ENCODE measurements around the gene GDI2. TPM values are rescaled to one million over a fixed set of nuclear protein-coding genes. Genes with fewer than 3 reads are reported as not detected.
"Not testable (repeated sequence)": the region's sequence is repeated elsewhere in the genome, so short reads cannot be mapped to it uniquely, and the experiment has no call there.

GDI2 gene
- total RNA-seq, 1 donor from 2014 or later, result 411 TPM

DNA sequence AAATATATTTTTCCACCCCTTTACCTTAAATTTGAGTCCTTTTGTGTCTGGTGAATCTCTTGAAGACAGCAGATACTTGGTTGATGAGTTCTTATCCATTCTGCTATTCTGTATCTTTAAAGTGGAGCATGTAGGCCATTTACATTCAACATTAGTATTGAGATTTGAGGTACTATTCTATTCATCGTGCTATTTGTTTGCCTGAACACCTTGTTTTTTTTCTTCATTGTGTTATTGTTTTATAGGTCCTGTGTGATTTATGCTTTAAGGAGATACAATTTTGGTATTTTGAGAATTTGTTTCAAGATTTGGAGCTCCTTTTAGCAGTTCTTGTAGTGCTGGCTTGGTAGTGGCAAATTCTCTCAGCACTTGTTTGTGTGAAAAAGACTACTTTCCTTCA lies 29.9 kb downstream of the GDI2 start:
- DNase-seq (ENCODE audit: low read depth), result no peak

DNA sequence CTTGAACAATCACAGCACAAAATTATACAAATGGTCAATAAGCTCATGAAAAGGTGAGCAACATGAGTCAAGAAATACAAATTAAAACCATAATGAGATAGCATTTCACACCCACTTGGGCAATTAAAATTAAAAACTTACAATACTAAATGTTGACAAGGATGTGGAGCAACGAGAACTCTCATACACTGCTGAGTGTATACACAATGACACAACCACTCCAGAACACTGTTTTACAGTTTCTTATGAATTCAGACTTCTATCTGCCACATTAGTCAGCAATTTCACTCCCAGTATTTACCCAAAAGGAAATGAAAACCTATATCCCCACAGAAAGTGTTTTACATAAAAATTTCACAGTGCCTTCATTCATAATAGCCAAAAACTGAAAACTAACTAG lies 31.1 kb downstream of the GDI2 start:
- DNase-seq (ENCODE audit: low read depth), result no peak

DNA sequence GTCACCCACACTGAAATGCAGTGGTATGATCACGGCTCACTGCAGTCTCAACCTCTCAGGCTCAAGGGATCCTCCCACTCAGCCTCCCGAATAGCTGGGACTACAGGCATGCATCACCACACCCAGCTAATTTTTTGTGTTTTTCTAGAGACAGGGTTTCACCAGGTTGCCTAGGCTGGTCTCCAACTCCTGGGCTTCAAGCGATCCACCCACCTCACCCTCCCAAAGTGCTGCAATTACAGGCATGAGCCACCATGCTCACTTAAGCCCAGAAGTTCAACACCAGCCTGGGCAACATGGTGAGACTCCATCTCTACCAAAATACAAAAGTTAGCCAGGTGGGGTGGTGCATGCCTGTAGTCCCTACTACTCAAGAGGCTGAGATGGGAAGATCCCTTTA lies 33.5 kb downstream of the GDI2 start:
- DNase-seq (ENCODE audit: low read depth), result no peak

- DNase-seq (ENCODE audit: low read depth), result not testable (repeated sequence)
Measured at GRCh38 chr10:5777758-5778157, 35.5 kb downstream of the GDI2 start.

- peak; percentile 71 for DNase-seq (ENCODE audit: low read depth)
Measured at GRCh38 chr10:5776881-5777197, 36.4 kb downstream of the GDI2 start.

GRCh38 chr10:5776136-5776880 lies 36.9 kb downstream of the GDI2 start:
- DNase-seq (ENCODE audit: low read depth), result no peak

DNA sequence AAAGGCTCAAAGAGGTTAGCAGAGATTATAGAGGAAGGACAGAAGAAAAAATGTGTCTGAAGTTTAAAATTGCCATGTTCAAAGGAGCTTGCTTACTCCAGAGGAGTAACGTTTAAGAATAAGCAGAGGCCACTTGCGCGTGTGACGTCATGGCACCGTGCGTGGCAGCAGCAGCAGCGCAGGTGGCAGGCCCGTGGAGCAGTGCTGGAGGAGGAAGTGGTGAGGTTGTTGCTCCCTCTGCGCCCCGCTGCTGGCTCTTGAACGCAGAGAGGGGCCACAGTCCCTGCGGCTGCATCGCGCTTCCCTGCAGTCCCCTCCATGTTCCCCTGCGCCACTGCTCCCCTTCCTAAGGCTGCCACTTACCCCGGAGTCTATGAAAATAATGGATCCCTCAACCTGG lies 37.5 kb downstream of the GDI2 start:
- no peak for DNase-seq (ENCODE audit: low read depth)

DNA sequence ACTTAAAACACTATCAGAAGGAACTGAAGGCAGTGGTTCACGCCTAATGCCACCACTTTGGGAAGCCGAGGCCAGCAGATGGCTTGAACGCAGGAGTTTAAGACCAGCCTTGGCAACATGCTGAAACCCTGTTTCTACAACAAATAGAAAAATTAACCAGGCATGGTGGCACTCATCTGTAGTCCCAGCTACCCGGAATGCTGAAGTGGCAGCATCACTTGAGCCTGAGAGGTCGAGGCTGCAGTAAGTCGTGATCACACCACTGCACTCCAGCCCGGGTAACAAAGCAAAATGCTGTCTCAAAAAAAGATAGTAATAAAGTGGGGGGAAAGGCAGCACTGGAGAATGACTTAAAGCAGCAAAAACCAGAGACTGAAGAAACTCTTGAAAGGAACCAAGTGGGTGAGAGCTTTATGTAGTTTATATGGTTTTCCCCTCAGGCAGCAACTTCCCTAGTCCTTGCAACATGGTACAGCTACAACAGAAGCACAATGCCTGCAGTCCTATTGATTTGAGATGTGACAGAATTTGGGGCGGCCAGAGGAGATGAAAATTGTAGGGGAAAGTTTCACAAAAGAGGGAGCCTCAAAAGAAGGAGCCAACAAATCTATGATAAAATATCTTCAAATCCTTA lies 38.1 kb downstream of the GDI2 start:
- no peak for DNase-seq (ENCODE audit: low read depth)

- no peak for DNase-seq (ENCODE audit: low read depth)
Measured at GRCh38 chr10:5766189-5766588, 47.0 kb downstream of the GDI2 start.

GRCh38 chr10:5765617-5766016 lies 47.6 kb downstream of the GDI2 start:
- DNase-seq (ENCODE audit: low read depth), result peak; percentile 48

DNA sequence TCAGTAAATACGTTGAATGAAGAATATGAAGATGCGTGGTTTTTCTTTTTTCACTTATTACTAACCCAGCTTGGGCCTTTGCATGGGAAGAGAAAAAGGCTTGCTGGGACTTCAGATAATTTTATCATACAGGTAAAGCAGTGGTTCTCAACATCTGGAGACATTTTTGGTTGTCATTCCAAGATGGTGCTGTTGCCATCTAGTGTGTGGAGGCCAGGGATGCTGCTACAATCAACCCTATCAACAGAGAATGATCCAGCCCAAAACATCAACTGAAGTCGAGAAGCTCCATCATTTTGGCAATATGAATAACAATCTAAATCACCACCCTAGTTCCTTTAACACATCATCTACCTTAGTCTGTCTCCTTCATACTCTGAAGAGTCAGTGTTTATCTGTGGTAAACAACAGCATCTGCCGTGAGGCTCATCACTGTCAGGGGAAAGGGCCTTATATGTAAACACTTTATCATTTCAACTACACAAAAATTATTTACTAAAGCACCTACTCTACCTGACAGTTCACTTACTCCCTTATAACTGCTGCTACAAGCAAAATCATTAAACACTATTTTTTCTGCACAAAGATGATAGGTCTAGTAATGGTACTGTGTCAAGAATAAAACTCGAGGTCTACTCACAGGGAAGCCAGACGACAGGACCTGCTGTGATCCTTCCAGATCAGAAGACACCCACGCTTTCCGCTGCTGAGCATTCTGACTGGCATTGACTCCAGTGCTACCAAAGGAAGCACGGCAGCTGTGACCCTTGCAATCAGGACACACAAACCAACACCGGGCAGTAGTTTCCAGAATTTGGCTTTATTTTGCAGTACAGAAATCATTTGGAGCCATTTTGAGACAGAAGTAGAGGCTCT lies 48.6 kb downstream of the GDI2 start:
- DNase-seq (ENCODE audit: low read depth), result no peak

DNA sequence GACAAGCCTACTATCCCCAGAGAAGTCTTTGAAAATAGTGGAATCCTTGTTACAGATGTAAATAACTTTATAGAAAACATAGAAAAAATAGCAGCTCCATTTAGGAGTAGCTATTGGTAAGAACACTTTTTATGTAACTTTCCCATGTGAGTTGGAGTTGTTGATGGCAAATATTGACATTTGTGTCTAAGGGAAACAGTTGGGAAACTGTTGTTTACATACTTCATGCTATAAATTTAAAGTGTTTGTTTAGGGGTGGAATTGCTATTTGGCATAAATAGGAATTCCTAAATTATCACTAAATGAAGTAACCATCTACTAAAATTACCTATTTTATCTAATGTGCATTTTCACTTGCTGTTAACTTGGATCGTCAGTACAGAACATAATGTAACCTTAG lies 50.7 kb downstream of the GDI2 start:
- no peak for DNase-seq (ENCODE audit: low read depth)

GRCh38 chr10:5761220-5761619 lies 52.0 kb downstream of the GDI2 start:
- DNase-seq (ENCODE audit: low read depth), result no peak

- DNase-seq (ENCODE audit: low read depth), result no peak
Measured at GRCh38 chr10:5760515-5760914, 52.7 kb downstream of the GDI2 start.

DNA sequence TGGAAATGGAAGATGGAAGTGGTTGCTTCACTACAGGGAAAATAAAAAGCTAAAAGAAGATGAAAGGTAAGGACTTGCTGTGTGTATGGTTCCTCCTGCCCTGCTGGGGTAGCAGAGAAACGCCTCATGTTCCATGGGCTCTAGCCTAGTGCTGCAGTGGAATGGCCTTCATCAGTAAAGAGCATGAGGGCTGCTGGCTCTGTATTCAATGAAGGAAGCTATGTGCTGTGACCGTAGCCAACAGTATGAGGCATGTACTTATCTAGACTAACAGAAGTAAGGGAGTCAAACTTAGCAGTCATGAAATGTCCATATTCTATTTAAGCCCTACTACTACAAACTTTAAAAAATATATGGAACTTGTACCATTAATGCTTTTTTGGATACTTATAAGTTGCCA lies 54.3 kb downstream of the GDI2 start:
- DNase-seq (ENCODE audit: low read depth), result no peak

- no peak for DNase-seq (ENCODE audit: low read depth)
Measured at GRCh38 chr10:5757766-5758517, 55.3 kb downstream of the GDI2 start.

DNA sequence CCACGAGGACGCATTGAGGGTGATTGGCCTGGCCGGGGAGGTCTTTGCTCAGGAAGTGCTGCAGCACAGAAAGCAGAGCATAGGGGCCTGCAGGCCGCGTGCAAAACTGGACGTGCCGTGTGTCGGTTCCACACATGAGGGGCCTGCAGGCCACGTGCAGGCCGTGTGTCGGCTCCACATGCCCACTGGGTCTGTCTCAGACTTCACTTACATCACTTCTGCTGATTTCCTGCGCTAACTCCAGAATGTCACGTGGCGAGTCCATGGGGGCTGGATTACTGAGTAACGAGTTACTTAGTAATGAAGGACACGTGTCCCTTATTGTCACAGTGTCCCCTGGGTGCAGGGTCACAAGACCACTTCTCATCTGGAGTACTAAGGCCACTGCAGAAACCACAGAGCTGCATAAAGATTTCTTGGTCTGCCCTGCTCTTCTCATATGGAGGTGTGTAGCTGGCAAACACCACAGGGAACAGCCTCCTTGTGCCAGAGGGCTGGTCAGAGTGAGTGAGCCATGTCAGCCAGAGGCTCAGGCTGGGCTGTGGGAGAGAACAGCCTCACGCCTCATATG lies 60.8 kb downstream of the GDI2 start:
- DNase-seq (ENCODE audit: low read depth), result peak; percentile 15

GRCh38 chr10:5751601-5752253 lies 61.5 kb downstream of the GDI2 start:
- no peak for DNase-seq (ENCODE audit: low read depth)

DNA sequence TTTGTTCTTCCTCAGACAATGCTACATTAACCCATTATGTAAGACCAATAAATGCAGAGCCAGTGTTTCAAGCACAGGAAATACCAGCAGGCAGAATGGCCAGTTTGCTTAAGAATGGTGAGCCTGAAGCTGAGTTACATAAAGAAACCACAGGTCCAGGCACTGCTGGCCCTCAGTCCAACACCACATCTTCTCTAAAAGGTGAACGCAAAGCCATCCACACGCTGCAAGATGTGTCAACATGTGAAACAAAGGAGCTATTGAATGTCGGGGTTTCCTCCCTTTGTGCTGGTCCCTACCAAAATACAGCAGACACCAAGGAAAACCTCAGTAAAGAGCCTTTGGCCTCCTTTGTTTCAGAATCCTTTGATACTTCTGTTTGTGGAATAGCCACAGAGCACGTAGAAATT lies 64.8 kb downstream of the GDI2 start:
- DNase-seq (ENCODE audit: low read depth), result no peak

- no peak for DNase-seq (ENCODE audit: low read depth)
Measured at GRCh38 chr10:5746197-5746596, 67.0 kb downstream of the GDI2 start.

DNA sequence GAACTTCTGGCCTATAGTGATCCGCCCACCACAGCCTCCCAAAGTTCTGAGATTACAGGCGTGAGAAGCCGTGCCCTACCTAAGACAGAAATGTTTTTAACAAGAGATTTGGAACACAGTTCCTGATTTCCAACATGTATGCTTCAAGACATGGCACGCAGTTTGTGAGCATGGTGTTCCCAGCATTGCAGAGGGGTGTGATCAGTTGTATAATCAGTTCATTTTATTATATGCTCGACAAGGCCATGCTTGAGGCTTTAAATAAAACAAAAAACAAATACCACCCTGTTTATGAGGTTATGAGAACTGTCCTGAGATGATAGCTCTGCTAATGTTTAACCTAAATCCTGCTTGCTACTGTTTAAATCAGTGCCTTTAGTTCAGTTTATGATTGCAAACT lies 68.4 kb downstream of the GDI2 start:
- no peak for DNase-seq (ENCODE audit: low read depth)

Measured in renal cortical epithelial cell (primary cell).